UCSD-AML1 (cell line): ENCODE measurements around the gene ASIP.
"Not testable (repeated sequence)": the region's sequence is repeated elsewhere in the genome, so short reads cannot be mapped to it uniquely, and the experiment has no call there.

Source experiments
- DNase-seq: peaks from one replicate; lab custom pipeline; 2025; ENCODE audit not compliant: unreplicated experiment; lab: John Stamatoyannopoulos, UW

Gene ASIP, protein sequence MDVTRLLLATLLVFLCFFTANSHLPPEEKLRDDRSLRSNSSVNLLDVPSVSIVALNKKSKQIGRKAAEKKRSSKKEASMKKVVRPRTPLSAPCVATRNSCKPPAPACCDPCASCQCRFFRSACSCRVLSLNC

DNA sequence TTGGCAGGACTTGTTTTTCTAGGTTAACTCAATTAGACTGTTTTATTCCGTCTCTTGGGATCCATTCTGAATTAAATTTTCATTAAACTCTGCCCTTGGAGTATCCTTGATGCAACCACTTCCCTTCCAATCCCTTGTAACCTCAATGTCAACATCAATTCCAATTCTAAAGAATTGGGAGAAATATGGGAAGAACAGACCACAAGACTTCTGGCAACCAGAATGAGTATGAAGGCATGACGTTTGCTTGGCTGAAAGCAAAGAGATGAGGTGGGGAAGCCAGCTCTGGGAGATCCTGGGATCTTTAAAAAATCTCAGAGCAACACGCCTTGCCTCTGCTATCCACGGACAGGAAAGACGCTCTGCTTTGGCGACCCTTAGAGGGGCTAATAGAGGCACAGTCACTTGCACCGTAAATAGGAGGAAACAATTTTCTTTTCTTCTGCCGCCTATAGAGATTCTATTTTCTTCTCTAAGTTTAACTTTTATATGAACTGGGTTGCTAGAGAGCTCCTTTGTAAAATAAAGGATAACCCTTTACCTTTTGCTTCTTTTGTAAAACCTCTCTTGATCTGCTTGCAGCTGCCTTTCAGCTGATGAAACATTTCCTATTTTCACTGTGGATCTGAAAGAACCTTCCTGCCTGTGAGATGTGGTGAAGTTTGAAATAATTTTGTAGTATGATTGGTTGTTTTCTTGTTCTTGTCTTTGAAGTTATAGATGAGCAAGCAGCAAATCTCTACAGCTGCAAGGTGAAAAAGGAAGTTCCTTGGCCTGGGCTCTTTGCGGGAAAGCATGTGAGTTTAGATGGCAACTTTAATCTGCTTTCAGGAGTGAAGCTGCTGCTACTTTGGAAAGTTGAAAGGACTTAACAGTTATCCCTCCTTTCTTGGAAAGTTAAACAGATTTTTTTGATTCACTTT is at the start of gene ASIP:
Gene ASIP (plus strand): TSS at position 731 of the 923 bp plus-strand sequence. CDS start 18,952 bp downstream, outside the sequence.
- no peak for DNase-seq

- DNase-seq: no peak
These were observed 48.2 kb upstream of the ASIP start for GRCh38 chr20:34193051-34193450.

DNA sequence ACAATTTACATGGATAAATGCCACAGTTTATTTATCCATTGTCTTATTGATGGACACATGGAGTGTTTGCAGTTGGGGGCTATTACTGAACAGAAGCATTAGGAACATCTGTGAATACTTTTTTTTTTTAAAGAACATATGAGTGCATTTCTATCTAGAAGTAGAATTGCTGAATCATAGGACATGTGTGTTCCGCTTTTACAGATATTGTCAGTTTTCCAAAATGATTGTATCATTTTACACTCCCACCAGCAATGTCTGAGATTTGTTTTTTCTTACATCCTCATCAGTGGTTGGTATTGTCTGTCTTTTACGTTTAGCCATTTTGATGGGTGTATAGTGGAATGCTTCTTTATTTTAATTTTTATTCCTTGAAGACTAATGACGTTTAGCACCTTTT is 42.0 kb upstream of the ASIP start:
- no peak for DNase-seq

GRCh38 chr20:34200023-34200422 is 41.2 kb upstream of the ASIP start:
- DNase-seq: no peak

GRCh38 chr20:34201531-34201930 is 39.7 kb upstream of the ASIP start:
- DNase-seq: no peak

DNA sequence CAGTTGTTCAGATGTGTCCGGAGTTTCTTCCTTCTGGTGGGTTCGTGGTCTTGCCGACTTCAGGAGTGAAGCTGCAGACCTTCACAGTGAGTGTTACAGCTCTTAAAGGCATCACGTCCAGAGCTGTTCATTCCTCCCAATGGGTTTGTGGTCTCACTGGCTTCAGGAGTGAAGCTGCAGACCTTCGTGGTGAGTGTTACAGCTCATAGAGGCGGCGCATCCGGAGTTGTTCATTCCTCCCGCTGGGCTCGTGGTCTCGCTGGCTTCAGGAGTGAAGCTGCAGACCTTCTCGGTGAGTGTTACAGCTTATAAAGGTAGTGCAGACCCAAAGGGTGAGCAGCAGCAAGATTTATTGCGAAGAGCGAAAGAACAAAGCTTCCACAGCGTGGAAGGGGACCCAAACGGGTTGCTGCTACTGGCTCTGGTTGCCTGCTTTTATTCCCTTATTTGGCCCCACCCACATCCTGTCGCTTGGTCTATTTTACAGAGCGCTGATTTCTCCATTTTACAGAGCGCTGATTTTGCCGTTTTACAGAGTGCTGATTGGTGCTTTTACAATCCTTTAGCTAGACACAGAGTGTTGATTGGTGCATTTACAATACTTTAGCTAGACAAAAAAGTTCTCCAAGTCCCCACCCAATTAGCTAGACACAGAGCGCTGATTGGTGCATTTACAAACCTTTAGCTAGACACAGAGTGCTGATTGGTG is 35.9 kb upstream of the ASIP start:
- DNase-seq: not testable (repeated sequence)

GRCh38 chr20:34209111-34209510 is 32.1 kb upstream of the ASIP start:
- no peak for DNase-seq

DNA sequence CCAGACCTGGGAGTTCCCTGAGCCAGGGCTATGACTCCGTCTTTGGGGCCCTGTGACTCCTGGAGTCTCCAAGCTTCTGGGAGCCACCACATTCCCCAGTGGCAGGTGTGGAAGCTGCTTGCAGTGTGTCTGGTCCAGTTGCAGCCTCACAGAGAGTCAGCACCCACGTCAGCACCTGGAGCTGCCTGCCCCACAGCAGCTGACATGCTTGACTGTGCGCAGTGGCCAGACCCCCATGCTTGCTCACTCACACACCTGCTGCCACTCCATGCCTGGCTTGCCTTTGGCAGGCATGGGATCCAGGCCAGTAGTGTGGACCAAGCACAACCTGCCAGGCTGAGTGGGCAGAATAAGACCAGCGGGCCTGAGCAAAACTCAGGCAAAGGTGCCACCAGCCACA is 31.0 kb upstream of the ASIP start:
- no peak for DNase-seq

GRCh38 chr20:34211591-34211990 is 29.6 kb upstream of the ASIP start:
- DNase-seq: no peak

DNA sequence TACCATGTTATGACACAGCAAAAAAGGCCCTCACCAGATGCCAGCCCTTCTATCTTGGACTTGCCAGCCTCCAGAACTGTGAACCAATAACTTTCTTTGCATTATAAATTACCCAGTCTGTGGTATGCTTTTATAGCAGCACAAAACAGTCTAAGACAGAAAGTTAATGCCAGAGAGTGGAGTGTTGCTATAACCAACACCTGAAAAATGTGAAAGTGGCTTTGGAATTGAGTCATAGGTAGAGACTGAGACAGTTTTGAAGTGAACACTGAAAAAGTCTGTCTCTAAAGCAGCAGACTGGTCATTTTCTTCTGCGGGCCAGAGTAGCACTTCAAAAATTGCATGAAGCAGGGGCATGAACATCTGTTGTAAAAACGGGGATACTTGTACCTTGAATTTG is 28.0 kb upstream of the ASIP start:
- DNase-seq: no peak

GRCh38 chr20:34215711-34216381 is 25.4 kb upstream of the ASIP start:
- no peak for DNase-seq

DNA sequence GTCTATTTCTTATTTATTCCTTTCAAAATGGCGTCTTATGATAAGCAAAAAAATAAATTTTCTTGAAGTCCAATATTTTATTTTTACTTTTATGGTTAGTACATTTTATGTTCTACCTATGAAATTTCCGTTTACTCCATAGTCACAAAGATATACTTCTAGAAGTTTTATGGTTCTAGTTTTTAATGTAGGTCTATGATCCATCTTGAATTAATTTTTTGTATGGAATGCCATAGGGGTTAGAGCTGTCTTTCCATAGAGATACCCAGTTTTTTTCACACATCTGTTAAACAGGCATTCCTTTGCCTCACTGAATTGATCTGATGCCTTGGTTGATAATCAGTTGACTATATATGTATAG is 24.9 kb upstream of the ASIP start:
- DNase-seq: no peak

GRCh38 chr20:34220561-34220960 is 20.7 kb upstream of the ASIP start:
- no peak for DNase-seq

DNA sequence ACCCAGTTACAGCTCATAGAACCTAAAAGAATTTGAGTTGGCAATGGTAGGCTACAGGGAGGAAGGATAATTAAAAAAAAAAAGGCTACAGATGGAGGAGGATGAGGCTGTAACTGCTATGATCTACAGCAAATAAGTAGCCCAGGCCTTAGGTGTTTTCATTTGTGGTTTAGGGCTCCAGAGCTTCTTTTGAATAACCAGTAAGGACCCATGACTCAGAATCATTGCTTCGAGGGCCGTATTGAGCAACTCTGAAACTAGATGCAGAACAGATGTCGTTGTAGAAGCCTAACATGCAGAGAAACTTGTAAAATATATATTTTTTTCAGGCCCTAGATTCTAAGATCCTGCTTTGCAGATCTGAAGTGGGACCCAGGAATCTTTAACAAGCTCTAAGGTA is 19.0 kb upstream of the ASIP start:
- no peak for DNase-seq

DNA sequence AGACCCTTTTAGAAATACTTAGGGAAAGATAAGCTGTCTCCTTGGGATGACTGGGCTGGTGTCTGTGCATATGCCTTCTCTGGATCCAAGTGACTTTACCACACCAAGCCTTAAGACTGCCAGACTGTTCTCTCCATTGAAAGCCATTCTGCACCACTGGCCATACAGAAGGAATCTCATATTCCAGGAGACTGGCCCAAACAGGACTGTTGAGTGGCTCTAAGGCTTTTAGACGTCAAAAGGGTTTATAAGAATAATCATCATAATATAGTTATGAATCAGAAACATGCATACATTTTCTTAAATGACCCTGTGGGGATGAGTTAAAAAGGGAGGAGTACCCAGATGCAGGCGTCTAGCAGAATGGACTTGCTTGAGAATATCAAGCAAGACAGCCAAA is 17.0 kb upstream of the ASIP start:
- DNase-seq: not testable (repeated sequence)

- no peak for DNase-seq
These were observed 9.6 kb upstream of the ASIP start for GRCh38 chr20:34231634-34232033.

DNA sequence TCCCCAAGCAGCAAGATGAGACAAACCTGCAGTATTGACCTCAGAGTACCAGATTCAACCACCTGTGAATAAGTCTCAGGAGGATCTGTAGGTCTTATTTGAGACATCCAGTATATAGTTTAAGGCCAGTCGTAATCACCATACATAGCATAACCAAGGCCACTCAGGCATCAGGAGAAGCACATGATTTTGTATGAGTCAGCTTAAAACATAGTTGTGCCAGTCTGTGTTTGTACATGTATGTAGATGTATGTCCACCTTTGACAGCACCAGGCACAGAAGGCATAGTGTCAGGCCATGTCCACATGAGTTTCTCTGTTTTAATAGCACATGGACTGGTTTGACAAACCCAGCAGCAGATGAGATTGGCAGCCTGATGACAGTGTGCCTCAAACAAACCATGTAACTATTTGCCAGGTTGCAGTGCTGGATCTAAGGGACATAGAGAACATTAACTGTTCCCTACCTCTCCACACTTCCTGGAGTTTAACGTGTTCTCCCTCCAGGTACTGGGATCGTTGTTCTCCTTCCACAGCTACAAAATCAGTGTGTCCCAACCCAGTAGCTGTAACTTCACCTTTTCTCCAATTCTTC is 8.6 kb upstream of the ASIP start:
- DNase-seq: no peak

DNA sequence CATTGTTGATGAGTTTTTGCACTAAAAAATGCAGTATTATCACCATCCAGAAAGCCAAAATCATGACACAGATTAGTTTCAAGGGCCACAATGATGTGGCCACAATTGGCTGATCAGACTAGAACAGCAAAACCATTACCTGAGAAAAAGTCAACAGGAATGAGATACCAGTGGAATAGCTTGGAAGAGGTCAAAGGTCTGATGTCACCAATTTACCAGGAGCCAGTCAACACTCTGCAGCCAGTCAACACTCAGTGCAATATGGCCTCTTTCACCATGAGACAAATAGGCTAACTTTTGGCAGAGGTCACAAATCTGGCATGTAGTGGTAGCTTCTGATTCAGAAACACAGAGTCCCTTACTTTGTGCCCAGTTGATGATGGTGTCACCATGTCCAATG is 7.5 kb upstream of the ASIP start:
- DNase-seq: no peak

DNA sequence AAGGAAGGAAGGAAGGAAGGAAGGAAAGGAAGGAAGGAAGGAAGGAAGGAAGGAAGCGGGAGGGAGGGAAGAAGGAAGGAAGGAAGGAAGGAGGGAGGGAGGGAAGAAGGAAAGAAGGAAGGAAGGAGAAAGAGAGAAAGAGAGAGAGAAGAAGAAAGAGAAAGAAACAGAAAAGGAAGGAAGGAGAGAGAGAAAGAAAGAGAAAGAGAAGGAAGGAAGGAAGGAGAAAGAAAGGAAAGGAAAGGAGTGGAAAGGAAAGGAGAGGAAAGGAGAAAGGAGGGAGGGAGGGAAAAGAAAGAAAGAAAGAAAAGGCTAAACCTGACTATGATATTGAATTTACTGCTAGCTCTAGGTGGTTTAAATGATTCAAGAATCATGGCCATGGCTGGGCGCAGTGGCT is 5.3 kb upstream of the ASIP start:
- no peak for DNase-seq

DNA sequence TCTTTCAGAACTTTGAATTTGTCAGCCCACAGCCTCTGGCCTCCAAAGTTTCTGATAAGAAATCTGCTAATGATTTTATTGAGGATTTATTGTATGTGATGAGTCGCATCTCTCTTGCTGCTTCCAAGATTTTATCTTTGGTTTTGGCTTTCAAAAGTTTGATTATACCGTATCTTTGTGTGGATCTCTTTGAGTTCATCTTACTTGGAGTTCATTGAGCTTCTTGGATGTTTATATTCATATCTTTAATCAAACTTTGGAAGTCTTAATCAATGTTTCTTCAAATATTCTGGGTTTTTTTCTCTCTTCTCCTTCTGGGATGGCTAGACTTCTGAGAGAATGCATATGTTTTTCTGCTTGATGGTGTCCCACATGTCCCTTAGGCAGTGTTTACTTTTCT is 3.3 kb upstream of the ASIP start:
- no peak for DNase-seq

- DNase-seq: no peak
These were observed 1.1 kb upstream of the ASIP start for GRCh38 chr20:34240121-34240520.
